Uterus (tissue), 2 donors: Measurements from ENCODE around the gene CT45A9.

ENCODE experiments used
- POLR2A ChIP-seq, 2 donors: fragments of 450-650 bp; IDR thresholded peaks; one replicate each; pipeline ENCODE4 v1.6.1; 2016; ENCODE audit warnings: antibody characterized with exemption in 2 of 2, mild to moderate bottlenecking in 1 of 2, moderate library complexity in 1 of 2
- TF ChIP-seq, protein P1 (sequence below), 4 experiments: fragments of 200-600 bp in 2 of 4; fragments of 450-650 bp in 2 of 4; sonication (generic) in 2 of 4; IDR thresholded peaks; one replicate each; pipeline ENCODE4 v1.5.1; 2016 to 2019; ENCODE audit warnings: antibody characterized with exemption in 4 of 4, mild to moderate bottlenecking in 2 of 4, moderate library complexity in 1 of 4

DNA sequence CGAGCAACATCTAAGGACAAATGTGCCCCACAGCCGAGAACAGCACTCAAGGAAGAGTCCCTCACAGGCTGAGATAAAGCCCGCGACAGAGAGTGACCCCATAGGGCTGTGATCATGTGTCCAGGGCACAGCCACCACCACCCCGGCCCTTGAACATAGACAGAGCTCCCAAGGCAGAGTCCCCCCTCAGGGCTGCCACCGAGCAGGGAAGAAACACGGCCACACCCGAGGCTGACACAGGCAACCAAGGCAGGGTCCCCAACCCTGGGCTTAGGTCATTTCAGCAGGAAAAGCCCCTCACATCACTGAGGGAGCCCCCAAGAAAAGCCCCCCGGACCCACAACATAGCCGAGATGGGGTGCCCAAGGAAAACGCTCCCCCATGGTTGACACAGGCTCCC, 21.2 kb upstream of the CT45A9 start:
- TF ChIP-seq, protein P1, sequence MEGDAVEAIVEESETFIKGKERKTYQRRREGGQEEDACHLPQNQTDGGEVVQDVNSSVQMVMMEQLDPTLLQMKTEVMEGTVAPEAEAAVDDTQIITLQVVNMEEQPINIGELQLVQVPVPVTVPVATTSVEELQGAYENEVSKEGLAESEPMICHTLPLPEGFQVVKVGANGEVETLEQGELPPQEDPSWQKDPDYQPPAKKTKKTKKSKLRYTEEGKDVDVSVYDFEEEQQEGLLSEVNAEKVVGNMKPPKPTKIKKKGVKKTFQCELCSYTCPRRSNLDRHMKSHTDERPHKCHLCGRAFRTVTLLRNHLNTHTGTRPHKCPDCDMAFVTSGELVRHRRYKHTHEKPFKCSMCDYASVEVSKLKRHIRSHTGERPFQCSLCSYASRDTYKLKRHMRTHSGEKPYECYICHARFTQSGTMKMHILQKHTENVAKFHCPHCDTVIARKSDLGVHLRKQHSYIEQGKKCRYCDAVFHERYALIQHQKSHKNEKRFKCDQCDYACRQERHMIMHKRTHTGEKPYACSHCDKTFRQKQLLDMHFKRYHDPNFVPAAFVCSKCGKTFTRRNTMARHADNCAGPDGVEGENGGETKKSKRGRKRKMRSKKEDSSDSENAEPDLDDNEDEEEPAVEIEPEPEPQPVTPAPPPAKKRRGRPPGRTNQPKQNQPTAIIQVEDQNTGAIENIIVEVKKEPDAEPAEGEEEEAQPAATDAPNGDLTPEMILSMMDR (IDR thresholded peaks at IDR 0.05) = no peak
- TF ChIP-seq POLR2A (IDR thresholded peaks at IDR 0.05) = no peak
